B cell (primary cell): ENCODE data around the gene TSC22D1. TPM values are rescaled to one million over a fixed set of nuclear protein-coding genes. Genes with fewer than 3 reads are reported as not detected.

Experiments
- ATAC-seq: fragments of 200-7000 bp; cut with Tn5 transposase; one replicate; pipeline ENCODE4 v1.10.0; 2021; ENCODE audit warnings: low read depth, mild to moderate bottlenecking, moderate number of reproducible peaks, moderate library complexity
- CTCF ChIA-PET: fragments of 350-600 bp; sonication (Branson Sonifier 250); formaldehyde crosslinking; loops from one replicate; lab custom pipeline; 2021; ENCODE audit warnings: antibody characterized with exemption, inconsistent platforms; lab: Charles Lee
- POLR2A ChIA-PET: fragments of 350-600 bp; sonication (Branson Sonifier 250); formaldehyde crosslinking; loops from one replicate; lab custom pipeline; 2021; ENCODE audit warnings: antibody characterized with exemption; lab: Charles Lee
- DNase-seq: peaks from one replicate; pipeline ENCODE4 v3.0.0; 2013
- H2AFZ ChIP-seq: 2 replicates; pipeline ENCODE4 v1.6.1; 2012; ENCODE audit warnings: mild to moderate bottlenecking, low read depth, low read length; ENCODE audit not compliant: insufficient read depth, poor library complexity, severe bottlenecking
- H3K27ac ChIP-seq, 2 donors: 1 replicate in 1 of 2; 2 replicates in 1 of 2; pipeline ENCODE4 v1.5.1; 2012 to 2013; ENCODE audit warnings: low read length in 2 of 2, mild to moderate bottlenecking in 2 of 2, moderate library complexity in 1 of 2
- H3K27me3 ChIP-seq, 4 experiments: fragments of 200-600 bp in 1 of 4; sonication (generic) in 1 of 4; replicated peaks in 1 of 4; 1 replicate in 2 of 4; 2 replicates in 2 of 4; pipeline versions ENCODE4 v1.6.1 to v1.7.0; 2013 to 2016; ENCODE audit warnings: low read length in 3 of 4, mild to moderate bottlenecking in 2 of 4, mixed read lengths in 1 of 4, moderate library complexity in 1 of 4; ENCODE audit not compliant: insufficient read depth in 4 of 4, control insufficient read depth in 3 of 4; ENCODE audit errors: control extremely low read depth in 1 of 4
- H3K36me3 ChIP-seq, 2 experiments: replicated peaks in 1 of 2; 1 replicate in 1 of 2; 2 replicates in 1 of 2; pipeline versions ENCODE4 v1.6.1 to v1.7.1; 2013; ENCODE audit warnings: low read length in 1 of 2; ENCODE audit not compliant: insufficient read depth in 2 of 2, control insufficient read depth in 1 of 2; ENCODE audit errors: control extremely low read depth in 1 of 2, extremely low read depth in 1 of 2
- H3K4me1 ChIP-seq, 2 donors: fragments of 200-600 bp in 1 of 2; sonication (generic) in 1 of 2; 1 replicate in 1 of 2; 2 replicates in 1 of 2; pipeline versions ENCODE4 v1.5.1 to v1.6.1; 2013 to 2017; ENCODE audit warnings: low read length in 2 of 2; ENCODE audit not compliant: control insufficient read depth in 2 of 2, insufficient read depth in 2 of 2
- H3K4me2 ChIP-seq: replicated peaks from 2 replicates; pipeline ENCODE3; 2012; ENCODE audit warnings: mild to moderate bottlenecking, low read depth, low read length; ENCODE audit not compliant: poor library complexity, severe bottlenecking
- H3K4me3 ChIP-seq, 5 experiments: fragments of 200-600 bp in 1 of 5; sonication (generic) in 1 of 5; 1 replicate in 3 of 5; 2 replicates in 2 of 5; pipeline versions ENCODE4 v1.5.1 to v1.7.0; 2011 to 2016; ENCODE audit warnings: low read length in 4 of 5, mild to moderate bottlenecking in 4 of 5, low read depth in 2 of 5, control low read depth in 1 of 5, moderate library complexity in 1 of 5; ENCODE audit not compliant: insufficient read depth in 1 of 5; ENCODE audit errors: control extremely low read depth in 1 of 5, extremely low read depth in 1 of 5
- H3K79me2 ChIP-seq: fragments of 200-600 bp; sonication (generic); one replicate; pipeline ENCODE4 v1.6.0; 2016; ENCODE audit warnings: low read length; ENCODE audit not compliant: control insufficient read depth, insufficient read depth
- H3K9ac ChIP-seq: fragments of 200-600 bp; sonication (generic); 2 replicates; pipeline ENCODE4 v1.6.1; 2017; ENCODE audit warnings: mild to moderate bottlenecking, low read length, moderate library complexity
- H3K9me3 ChIP-seq, 3 donors: one replicate each; pipeline versions ENCODE4 v1.6.1 to v1.7.1; 2013; ENCODE audit warnings: low read length in 2 of 3; ENCODE audit not compliant: control insufficient read depth in 2 of 3, insufficient read depth in 1 of 3; ENCODE audit errors: control extremely low read depth in 1 of 3
- H4K20me1 ChIP-seq: 2 replicates; pipeline ENCODE4 v1.6.0; 2012; ENCODE audit warnings: mild to moderate bottlenecking, low read length; ENCODE audit not compliant: insufficient read depth, control insufficient read depth, poor library complexity, severe bottlenecking
- H3K27ac Mint-ChIP-seq: one replicate; pipeline ENCODE4 v1.8.0; 2021; ENCODE audit warnings: mixed read lengths
- H3K27me3 Mint-ChIP-seq: one replicate; pipeline ENCODE4 v1.8.0; 2021; ENCODE audit warnings: mixed read lengths
- H3K4me1 Mint-ChIP-seq: one replicate; pipeline ENCODE4 v1.8.0; 2021; ENCODE audit warnings: mixed read lengths
- H3K4me3 Mint-ChIP-seq: one replicate; pipeline ENCODE4 v1.8.0; 2021; ENCODE audit warnings: mixed read lengths
- H3K9me3 Mint-ChIP-seq: one replicate; pipeline ENCODE4 v1.8.0; 2022; ENCODE audit warnings: mixed read lengths; ENCODE audit not compliant: insufficient read depth
- EZH2 ChIP-seq: IDR thresholded peaks from 2 replicates; pipeline ENCODE4 v1.6.1; 2012; ENCODE audit warnings: borderline replicate concordance, low read depth, mild to moderate bottlenecking, moderate library complexity, low read length; ENCODE audit not compliant: insufficient read depth, poor library complexity, severe bottlenecking
- WGBS: methylation state at CpG from one replicate; pipeline ENCODE4 v1.1.5; 2013; ENCODE audit warnings: missing lambda C conversion rate; ENCODE audit not compliant: insufficient coverage; 5-methylcytosine and 5-hydroxymethylcytosine counted together
- intact Hi-C: fragments of 100-400 bp; cut with micrococcal nuclease; formaldehyde crosslinking; loops from one replicate; pipeline ENCODE4 v1.10.0; 2022
- polyA plus RNA-seq: library from polyadenylated mRNA; depleted of rRNA; stranded (reverse); fragments of >200 nt; gene quantifications from 2 replicates; pipeline ENCODE4 v1.2.3, GENCODE V29; 2012
- total RNA-seq, 2 donors: library from RNA; stranded (reverse); fragments of 120-200 nt in 1 of 2; gene quantifications; 1 replicate in 1 of 2; 2 replicates in 1 of 2; pipeline versions ENCODE4 v1.2.3 to v1.2.4, GENCODE V29; 2013 to 2022
- TF ChIP-seq, protein P1 (sequence below): fragments of 200-600 bp; IDR thresholded peaks from one replicate; pipeline ENCODE4 v1.8.0; 2022; ENCODE audit warnings: antibody characterized with exemption, mild to moderate bottlenecking

TSC22D1 gene
- total and polyA plus RNA-seq, 2 donors (not counting 1 experiment from before 2014, with no cell fraction given): 7.0 to 36.6 TPM

DNA sequence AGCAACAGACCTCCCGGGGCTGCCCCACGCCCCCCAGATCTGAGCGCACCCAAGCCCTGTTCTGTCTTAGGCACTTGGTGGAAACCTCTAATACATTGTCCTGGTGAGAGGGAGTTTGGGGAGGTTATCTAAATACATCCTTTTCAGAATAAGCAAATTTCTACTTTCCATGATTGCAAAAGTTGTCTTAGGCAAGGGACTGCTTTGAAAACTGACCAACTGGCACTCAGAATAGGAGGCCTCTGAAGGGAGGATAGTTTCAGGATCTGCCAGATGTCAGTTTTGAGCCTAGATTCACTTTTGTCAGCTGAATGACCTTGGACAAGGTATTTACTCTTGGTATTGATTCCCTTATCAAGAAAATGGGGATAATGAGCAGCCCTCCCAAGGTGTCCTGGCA lies 190.7 kb downstream of the TSC22D1 start:
- no peak overlapping the region for H3K4me3 ChIP-seq
- no peak overlapping the region for H3K4me2 ChIP-seq
- no peaks in the 10 kb centered on the region for H3K4me1 Mint-ChIP-seq
- 100% methylated on average over 1 of the region's 3 CpGs for WGBS
- H3K9me3 Mint-ChIP-seq: no peaks in the 10 kb centered on the region
- no peaks in the 10 kb centered on the region for H3K79me2 ChIP-seq
- H3K4me1 ChIP-seq: peaks cover 0 to 6% of the 10 kb centered on the region in 2 donors
- DNase-seq: no peak
- H3K27ac ChIP-seq: no peak overlapping the region
- no peak overlapping the region for H2AFZ ChIP-seq
- no peaks in the 10 kb centered on the region for H3K9me3 ChIP-seq
- ChIA-PET CTCF (no interaction called here), POLR2A (interaction anchor here (0.6 kb wide), 1 partner anchor 16 kb away, joined by 7 read pairs; no protein-coding TSS in a partner anchor)
- no peak for ATAC-seq
- no peak for TF ChIP-seq EZH2
- TF ChIP-seq, protein P1, sequence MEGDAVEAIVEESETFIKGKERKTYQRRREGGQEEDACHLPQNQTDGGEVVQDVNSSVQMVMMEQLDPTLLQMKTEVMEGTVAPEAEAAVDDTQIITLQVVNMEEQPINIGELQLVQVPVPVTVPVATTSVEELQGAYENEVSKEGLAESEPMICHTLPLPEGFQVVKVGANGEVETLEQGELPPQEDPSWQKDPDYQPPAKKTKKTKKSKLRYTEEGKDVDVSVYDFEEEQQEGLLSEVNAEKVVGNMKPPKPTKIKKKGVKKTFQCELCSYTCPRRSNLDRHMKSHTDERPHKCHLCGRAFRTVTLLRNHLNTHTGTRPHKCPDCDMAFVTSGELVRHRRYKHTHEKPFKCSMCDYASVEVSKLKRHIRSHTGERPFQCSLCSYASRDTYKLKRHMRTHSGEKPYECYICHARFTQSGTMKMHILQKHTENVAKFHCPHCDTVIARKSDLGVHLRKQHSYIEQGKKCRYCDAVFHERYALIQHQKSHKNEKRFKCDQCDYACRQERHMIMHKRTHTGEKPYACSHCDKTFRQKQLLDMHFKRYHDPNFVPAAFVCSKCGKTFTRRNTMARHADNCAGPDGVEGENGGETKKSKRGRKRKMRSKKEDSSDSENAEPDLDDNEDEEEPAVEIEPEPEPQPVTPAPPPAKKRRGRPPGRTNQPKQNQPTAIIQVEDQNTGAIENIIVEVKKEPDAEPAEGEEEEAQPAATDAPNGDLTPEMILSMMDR: no peak
- no peaks in the 10 kb centered on the region for H3K36me3 ChIP-seq
- no peaks in the 10 kb centered on the region for H3K27me3 ChIP-seq
- intact Hi-C loops: no loop called here
- no peak overlapping the region for H3K9ac ChIP-seq
- H3K27ac Mint-ChIP-seq: no peak overlapping the region
- H3K4me3 Mint-ChIP-seq: no peak overlapping the region
- H4K20me1 ChIP-seq: no peaks in the 10 kb centered on the region
- H3K27me3 Mint-ChIP-seq: no peaks in the 10 kb centered on the region

DNA sequence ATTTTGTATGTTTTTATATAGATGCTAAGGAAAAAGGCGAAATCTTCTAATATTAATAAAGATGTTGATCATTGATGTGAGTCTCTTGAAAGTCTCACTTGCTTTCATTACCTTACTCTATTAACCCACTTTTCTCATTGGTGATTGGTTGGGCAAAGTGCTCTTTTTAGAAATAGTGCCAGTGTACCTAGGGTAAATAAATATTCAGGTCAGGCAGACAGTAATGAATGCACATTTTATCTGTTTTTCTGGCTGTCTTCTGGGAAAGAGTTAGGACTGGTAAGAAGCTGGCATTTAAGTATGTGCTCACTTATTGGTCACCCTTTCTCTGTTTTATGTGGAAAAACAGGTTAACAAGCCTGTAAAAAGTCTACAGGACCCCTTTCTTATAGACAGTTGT lies 191.4 kb downstream of the TSC22D1 start:
- no peak overlapping the region for H3K27ac ChIP-seq
- H3K27me3 ChIP-seq: no peaks in the 10 kb centered on the region
- ChIA-PET CTCF (no interaction called here), POLR2A (no interaction called here)
- H3K4me3 ChIP-seq: no peak overlapping the region
- Mint-ChIP-seq H3K9me3 (no peaks in the 10 kb centered on the region), H3K4me1 (no peaks in the 10 kb centered on the region), H3K4me3 (no peak overlapping the region), H3K27ac (no peak overlapping the region), H3K27me3 (no peaks in the 10 kb centered on the region)
- no peak for DNase-seq
- no peak overlapping the region for H3K4me2 ChIP-seq
- no peaks in the 10 kb centered on the region for H4K20me1 ChIP-seq
- H3K9ac ChIP-seq: no peak overlapping the region
- TF ChIP-seq, protein P1: no peak
- TF ChIP-seq EZH2: no peak
- intact Hi-C loops: no loop called here
- H2AFZ ChIP-seq: no peak overlapping the region
- no peak for ATAC-seq
- peaks cover 0 to 6% of the 10 kb centered on the region in 2 donors for H3K4me1 ChIP-seq
- H3K79me2 ChIP-seq: no peaks in the 10 kb centered on the region
- H3K36me3 ChIP-seq: no peaks in the 10 kb centered on the region
- WGBS: no CpG with 5 or more reads among the region's 1 CpG
- no peaks in the 10 kb centered on the region for H3K9me3 ChIP-seq
